Mesodermal cell (in vitro differentiated cells): ENCODE results near the gene FAM156B. TPM values are rescaled to one million over a fixed set of nuclear protein-coding genes. Genes with fewer than 3 reads are reported as not detected.
"Not testable (repeated sequence)": the region's sequence is repeated elsewhere in the genome, so short reads cannot be mapped to it uniquely, and the experiment has no call there.

ENCODE experiments used
- H3K27ac ChIP-seq: 2 replicates; pipeline ENCODE4 v1.7.0; 2013; ENCODE audit warnings: mild to moderate bottlenecking, low read depth, low read length, moderate library complexity; ENCODE audit not compliant: severe bottlenecking
- H3K36me3 ChIP-seq: 2 replicates; pipeline ENCODE4 v1.7.1; 2013; ENCODE audit warnings: mild to moderate bottlenecking, low read length, moderate library complexity; ENCODE audit not compliant: control insufficient read depth, insufficient read depth
- H3K4me1 ChIP-seq: one replicate; pipeline ENCODE4 v1.7.1; 2013; ENCODE audit warnings: mild to moderate bottlenecking, low read length; ENCODE audit not compliant: insufficient read depth, control insufficient read depth, poor library complexity, severe bottlenecking
- H3K4me3 ChIP-seq: 2 replicates; pipeline ENCODE4 v1.7.0; 2013; ENCODE audit warnings: low read length, control low read depth, mild to moderate bottlenecking; ENCODE audit not compliant: insufficient read depth, poor library complexity, severe bottlenecking; ENCODE audit errors: extremely low read depth
- H3K9me3 ChIP-seq: 2 replicates; pipeline ENCODE4 v1.7.1; 2013; ENCODE audit warnings: mild to moderate bottlenecking, low read length, moderate library complexity; ENCODE audit not compliant: control insufficient read depth
- whole genome bisulfite sequencing, 2 experiments: methylation state at CpG; one replicate each; pipeline ENCODE4 v1.1.5; 2013; ENCODE audit warnings: missing lambda C conversion rate in 2 of 2; ENCODE audit not compliant: insufficient coverage in 2 of 2; 5-methylcytosine and 5-hydroxymethylcytosine counted together
- polyA plus RNA-seq, 2 experiments: library from polyadenylated mRNA; stranded (reverse); fragments of 50-300 nt; gene quantifications; one replicate each; pipeline ENCODE4 v1.2.3, GENCODE V29; 2013

Gene FAM156B, protein sequence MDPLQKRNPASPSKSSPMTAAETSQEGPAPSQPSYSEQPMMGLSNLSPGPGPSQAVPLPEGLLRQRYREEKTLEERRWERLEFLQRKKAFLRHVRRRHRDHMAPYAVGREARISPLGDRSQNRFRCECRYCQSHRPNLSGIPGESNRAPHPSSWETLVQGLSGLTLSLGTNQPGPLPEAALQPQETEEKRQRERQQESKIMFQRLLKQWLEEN
- polyA plus RNA-seq (2013, experiment 1 of 2) = 21.2 TPM
- 7.4 TPM for polyA plus RNA-seq (2013, experiment 2 of 2)

- H3K36me3 ChIP-seq, H3K9me3 ChIP-seq, H3K4me3 ChIP-seq, H3K4me1 ChIP-seq, H3K27ac ChIP-seq: not testable (repeated sequence)
- no CpG with 5 or more reads among the region's 92 CpGs for WGBS, 2 experiments
Measured at GRCh38 chrX:52896855-52897709, at the start of gene FAM156B. TSS of gene FAM156B (plus strand) at chrX:52897330. CDS start at chrX:52907226, 9,896 bp downstream.

DNA sequence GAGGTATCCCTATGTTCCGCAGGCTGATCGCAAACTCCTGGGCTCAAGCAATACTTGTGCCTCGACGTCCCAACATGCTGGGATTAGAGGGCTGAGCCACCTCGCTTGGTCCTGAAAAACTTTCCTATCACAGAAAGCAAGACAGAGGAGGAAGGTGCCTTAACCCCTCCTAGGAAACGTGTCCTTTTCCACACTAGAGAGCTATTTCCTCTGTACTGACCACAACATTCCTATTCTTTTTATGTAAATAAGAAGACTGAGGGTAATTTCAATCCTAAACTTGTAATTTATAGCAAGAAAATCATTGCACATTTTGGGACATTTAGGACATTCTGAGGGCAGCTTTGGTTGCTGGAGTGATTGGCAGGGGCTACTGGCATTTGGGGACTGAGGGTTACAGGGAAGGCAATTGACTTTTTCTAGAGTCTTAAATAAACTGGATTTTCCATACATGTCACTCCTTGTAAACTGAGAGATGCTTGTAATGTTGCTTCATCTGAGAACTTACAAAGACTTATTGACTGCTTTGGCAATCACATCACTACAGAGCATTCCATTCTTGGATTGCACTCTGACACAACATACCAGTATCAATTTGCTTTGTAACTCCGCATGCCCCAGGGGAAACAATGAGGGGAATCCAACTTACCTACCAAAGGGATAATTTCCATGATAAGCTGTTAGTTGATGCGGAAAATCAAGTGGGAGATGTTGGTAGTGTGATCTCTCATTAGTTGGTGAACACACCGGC is 44.8 kb upstream of the FAM156B start:
- no peak overlapping the region for H3K4me3 ChIP-seq
- WGBS, 2 experiments = 92 to 93% methylated on average over 4 to 5 of the region's 9 CpGs
- no peaks in the 10 kb centered on the region for H3K36me3 ChIP-seq
- peaks cover 4% of the 10 kb centered on the region for H3K4me1 ChIP-seq
- H3K27ac ChIP-seq = peak overlapping the region; percentile 16
- no peaks in the 10 kb centered on the region for H3K9me3 ChIP-seq

DNA sequence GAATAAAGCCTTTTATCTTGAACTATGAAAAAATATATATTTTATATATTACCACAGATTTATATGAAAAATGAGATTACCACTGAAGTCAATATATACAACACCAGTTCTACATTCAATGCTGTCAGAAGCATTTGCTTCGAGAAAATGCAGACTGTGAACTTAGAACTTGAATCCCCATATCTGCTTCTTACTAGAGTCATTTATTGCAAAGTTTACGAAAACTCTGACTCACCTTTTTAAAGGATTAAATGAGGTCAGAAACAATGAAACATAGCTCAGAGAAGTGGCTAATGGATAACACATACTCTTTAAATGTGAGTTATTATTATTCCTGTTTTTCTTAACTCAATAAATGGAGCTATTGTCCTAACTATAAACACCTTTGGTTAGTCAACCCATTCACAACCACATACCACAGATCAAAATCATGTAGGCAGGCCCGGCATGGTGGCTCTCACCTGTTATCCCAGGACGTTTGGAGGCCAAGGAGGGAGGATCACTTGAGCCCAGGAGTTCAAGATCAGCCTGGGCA is 40.1 kb upstream of the FAM156B start:
- not testable (repeated sequence) for H3K9me3 ChIP-seq, H3K4me1 ChIP-seq, H3K36me3 ChIP-seq, H3K4me3 ChIP-seq, H3K27ac ChIP-seq
- WGBS, 2 experiments = no CpG with 5 or more reads among the region's 4 CpGs

DNA sequence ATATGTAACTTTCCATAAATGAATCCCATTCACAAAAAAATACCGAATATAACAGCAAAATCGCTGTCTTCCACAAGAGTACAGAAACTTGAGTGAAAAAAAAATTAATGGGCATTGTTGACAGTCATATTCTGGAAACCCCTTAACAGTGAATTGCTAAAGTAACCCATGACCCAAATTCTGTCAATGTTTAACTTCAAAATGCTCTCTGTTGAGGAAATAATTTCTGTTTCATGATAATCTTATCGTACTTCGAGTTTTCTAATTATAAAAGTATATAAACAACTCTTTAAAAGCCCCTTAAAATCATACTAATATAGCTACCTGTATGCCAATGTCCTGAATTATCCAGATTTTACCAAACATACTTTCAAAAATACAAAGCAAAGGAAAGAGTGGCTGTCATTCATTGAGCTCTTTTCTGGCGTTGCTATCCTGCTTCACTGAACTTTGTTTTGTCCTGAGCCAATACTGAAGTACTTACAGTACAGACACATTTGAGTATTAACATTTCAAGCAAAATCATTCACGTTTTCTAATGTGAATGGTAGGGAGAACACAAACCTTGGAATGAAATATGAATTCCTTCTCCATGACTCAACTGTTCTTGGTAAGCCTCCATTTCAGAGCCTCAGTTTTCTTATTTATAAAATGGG is 31.7 kb upstream of the FAM156B start:
- Histone ChIP-seq H3K4me1 (no peaks in the 10 kb centered on the region), H3K36me3 (no peaks in the 10 kb centered on the region), H3K9me3 (no peaks in the 10 kb centered on the region), H3K27ac (no peak overlapping the region), H3K4me3 (no peak overlapping the region)
- 83% methylated on average over 1 of the region's 6 CpGs; no CpG with 5 or more reads in 1 of the 2 experiments for WGBS, 2 experiments

- Histone ChIP-seq H3K27ac (no peak within 1 kb of the TSS), H3K4me1 (no peaks in the 10 kb centered on the region), H3K9me3 (no peaks in the 10 kb centered on the region), H3K4me3 (no peak within 1 kb of the TSS), H3K36me3 (no peaks in the 10 kb centered on the region)
- whole genome bisulfite sequencing, 2 experiments = 89 to 92% methylated on average over 11 to 22 of the region's 35 CpGs
Measured at GRCh38 chrX:52867610-52868348, 29.4 kb upstream of the FAM156B start, which contains the start of gene XAGE3. TSS of gene XAGE3 (minus strand) at chrX:52868083. CDS start at chrX:52867133, 950 bp downstream.

DNA sequence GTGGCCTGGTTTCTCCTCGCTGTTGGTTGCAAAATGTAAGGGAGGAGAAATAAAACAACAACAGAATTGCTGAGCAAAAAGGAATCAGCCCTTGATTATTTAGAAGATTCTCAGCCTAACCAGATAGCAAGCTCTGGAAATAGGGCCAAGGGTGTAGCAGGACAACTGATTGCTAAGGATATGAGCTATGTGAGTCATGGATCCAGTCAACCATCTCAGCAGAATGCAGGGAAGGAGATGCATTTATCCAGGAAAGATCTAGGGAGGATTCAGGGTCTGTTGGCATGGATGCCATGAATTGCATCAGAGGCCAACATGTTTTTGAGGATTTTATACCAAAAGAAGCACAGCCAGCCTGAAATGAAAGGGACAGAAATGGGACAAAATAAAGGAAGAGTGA is 27.1 kb upstream of the FAM156B start:
- no CpG with 5 or more reads among the region's 1 CpG for WGBS, 2 experiments
- Histone ChIP-seq H3K36me3 (no peaks in the 10 kb centered on the region), H3K9me3 (no peaks in the 10 kb centered on the region), H3K4me3 (no peak overlapping the region), H3K4me1 (no peaks in the 10 kb centered on the region), H3K27ac (no peak overlapping the region)

DNA sequence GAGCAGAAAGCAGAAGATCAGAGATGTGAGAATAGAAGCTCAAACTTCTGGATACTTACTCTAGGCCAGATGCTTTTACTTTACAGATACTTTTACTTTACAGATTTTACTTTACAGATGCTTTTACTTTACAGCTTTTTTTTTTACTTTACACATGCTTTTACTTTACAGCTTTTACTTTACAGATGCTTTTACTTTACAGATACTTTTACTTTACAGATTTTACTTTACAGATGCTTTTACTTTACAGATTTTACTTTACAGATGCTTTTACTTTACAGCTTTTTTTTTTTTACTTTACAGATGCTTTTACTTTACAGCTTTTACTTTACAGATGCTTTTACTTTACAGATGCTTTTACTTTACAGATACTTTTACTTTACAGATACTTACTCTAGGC is 23.3 kb upstream of the FAM156B start:
- H3K4me3 ChIP-seq, H3K9me3 ChIP-seq, H3K36me3 ChIP-seq, H3K4me1 ChIP-seq, H3K27ac ChIP-seq: not testable (repeated sequence)

DNA sequence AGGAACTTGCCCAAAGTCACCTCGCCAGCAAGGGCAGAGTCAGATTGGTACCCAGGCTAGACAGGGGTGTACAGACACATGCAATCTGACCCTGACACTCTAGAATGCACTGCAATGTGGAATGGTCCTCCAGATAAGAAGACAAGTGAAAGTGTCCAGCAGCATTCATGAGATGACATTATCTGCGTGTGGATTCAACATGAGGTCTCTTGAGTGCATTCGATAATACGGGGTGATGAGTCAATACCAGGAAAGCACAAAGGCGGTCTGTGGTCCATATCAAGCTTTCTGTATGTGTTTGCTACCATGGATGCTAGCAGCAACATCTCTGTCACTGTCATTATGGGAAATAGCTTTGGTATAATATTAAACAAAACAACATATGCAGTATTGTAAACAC is 22.5 kb upstream of the FAM156B start:
- Histone ChIP-seq H3K36me3 (no peaks in the 10 kb centered on the region), H3K9me3 (no peaks in the 10 kb centered on the region), H3K27ac (no peak overlapping the region), H3K4me3 (no peak overlapping the region), H3K4me1 (no peaks in the 10 kb centered on the region)
- WGBS, 2 experiments = 80 to 82% methylated on average over 1 to 3 of the region's 5 CpGs

DNA sequence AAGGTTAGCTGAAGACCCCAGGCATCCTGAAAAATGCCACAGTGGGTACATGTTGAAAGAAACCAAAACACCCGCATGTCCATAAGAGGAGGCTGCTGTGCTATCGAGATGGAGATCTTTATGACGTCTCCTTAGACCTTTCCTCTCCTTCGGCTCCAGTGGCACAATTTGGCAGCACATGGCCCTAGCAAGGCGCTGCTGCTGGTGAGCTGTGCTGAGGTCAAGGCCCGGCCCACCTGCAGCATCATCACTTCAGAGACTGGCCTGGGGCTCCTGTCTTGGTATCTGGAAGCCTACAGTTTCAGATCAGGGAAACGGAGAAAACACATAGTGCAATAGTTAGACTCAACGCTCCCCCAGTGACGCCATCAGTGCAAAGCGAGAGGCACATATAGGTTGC is 21.7 kb upstream of the FAM156B start:
- WGBS, 2 experiments = no CpG with 5 or more reads among the region's 10 CpGs
- not testable (repeated sequence) for H3K4me3 ChIP-seq, H3K4me1 ChIP-seq, H3K9me3 ChIP-seq, H3K27ac ChIP-seq, H3K36me3 ChIP-seq

GRCh38 chrX:52876386-52876785 is 20.7 kb upstream of the FAM156B start:
- not testable (repeated sequence) for H3K4me3 ChIP-seq, H3K36me3 ChIP-seq, H3K9me3 ChIP-seq, H3K4me1 ChIP-seq, H3K27ac ChIP-seq
- 100% methylated on average over 2 of the region's 6 CpGs; no CpG with 5 or more reads in 1 of the 2 experiments for WGBS, 2 experiments
